ENCODE measurements around the gene RPS6KB1.
"Not testable (repeated sequence)": the region's sequence is repeated elsewhere in the genome, so short reads cannot be mapped to it uniquely, and the experiment has no call there.

- not testable (repeated sequence) for TF ChIP-seq CTCF, POLR2A, POLR2AphosphoS5 (IDR thresholded peaks at IDR 0.05)
These were observed 19.5 kb upstream of the RPS6KB1 start for GRCh38 chr17:59873414-59873813.
